ENCODE measurements around the gene RNF223.
"Not testable (repeated sequence)": the region's sequence is repeated elsewhere in the genome, so short reads cannot be mapped to it uniquely, and the experiment has no call there.

RNF223 gene

GRCh38 chr1:1106510-1107221 lies 32.6 kb upstream of the RNF223 start:
- no peak for DNase-seq

DNA sequence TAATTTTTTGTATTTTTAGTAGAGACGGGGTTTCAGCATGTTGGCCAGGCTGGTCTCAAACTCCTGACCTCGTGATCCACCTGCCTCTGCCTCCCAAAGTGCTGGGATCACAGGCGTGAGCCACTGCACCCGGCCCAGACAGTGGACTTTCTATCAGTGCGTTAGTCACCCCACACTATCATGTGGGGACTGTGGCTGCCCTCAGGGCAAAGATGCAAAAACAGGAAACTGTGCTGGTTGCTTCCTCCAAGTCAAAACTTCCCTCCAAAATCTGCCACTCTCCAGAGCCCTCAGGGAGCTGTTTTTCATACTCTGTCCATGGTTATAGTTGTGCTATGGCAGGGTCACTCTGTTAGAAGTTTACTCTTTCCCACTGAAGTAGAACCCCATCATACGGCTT lies 30.0 kb upstream of the RNF223 start:
- not testable (repeated sequence) for DNase-seq

DNA sequence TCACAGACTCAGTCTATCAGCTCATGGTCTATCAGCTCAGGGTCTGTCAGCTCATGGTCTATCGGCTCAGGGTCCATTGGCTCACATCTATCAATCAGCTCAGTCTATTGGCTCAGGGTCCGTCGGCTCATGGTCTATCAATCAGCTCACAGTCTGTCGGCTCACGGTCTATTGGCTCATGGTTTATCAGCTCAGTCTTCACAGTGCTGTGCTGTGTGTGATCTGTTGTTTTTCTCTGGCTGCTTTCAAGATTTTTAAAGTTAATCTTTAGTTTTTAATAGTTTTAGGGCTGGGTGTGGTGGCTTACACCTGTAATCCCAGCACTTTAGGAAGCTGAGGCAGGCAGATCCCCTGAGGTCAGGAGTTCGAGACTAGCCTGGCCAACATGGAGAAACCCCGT lies 27.4 kb upstream of the RNF223 start:
- no peak for DNase-seq

DNA sequence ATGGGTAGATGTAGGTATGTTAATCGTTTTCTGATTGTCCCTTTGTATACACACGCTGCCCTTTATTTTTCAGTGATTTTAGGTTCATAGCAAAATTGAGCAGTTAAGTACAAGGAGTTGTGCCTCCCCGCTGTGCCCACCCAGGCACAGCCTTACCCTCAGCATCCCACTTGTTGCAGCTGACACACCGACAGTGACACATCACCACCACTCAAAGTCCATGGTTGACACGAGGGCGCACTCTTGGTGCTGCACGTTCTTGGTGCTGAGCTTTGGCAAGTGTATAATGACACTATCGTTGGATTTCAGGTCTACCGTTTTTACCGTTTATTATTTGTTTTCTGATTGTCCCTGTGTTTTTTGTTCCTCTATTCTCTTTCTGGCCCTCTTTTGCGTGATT lies 26.2 kb upstream of the RNF223 start:
- no peak for DNase-seq

- DNase-seq = no peak
These were observed 25.5 kb upstream of the RNF223 start for GRCh38 chr1:1099506-1100183.

- DNase-seq = no peak
These were observed 24.7 kb upstream of the RNF223 start for GRCh38 chr1:1098681-1099421.

DNA sequence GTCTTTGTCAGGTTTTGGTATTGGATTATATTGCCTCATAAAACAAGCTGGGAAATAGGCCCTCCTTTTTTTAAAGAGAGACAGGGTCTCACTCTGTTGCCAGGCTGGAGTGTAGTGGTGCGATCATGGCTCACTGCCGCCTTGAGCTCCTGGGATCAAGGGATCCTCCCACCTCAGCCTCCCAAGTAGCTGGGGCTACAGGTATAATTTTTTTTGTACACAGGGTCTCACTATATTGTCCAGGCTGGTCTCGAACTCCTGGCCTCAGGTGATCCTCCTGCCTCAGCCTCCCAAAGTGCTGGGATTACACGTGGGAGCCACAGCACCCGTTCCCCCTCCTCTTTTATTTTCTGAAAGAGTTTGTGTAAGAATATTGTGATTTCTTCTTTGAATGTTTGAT lies 22.0 kb upstream of the RNF223 start:
- DNase-seq = not testable (repeated sequence)

GRCh38 chr1:1094981-1095380 lies 20.9 kb upstream of the RNF223 start:
- DNase-seq = no peak

- no peak for DNase-seq
These were observed 19.5 kb upstream of the RNF223 start for GRCh38 chr1:1093610-1093943.

DNA sequence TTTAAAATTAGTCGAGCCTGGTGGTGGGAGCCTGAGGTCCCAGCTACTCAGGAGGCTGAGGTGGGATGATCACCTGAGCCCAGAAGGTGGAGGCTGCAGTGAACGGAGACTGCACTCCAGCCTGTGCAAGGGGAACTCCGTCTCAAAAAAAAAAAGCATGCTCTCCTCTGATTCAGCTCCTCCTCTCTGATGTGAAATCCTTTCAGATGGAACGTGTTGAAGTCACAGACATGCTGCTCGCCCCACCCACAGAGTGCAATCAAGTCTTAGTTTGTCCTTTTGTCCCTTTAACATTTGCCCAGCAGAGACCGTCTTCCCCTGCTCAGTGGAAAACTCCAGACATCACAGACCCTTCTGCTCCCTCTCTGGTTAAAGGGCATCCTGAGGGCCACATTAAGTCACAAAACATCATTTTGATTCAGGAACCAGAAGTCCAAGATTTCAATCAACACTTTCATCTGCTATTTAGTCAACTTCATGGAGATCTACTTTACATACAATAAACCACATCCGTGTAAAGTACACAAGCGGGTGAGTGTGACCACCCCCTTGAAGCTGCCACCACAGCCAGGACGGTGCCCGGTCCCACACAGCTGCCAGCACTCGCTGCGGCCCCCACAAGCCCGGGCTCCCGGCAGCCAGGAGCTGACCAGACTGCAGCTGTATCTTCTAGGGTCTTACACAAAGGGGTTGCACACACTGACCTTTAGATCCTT lies 18.9 kb upstream of the RNF223 start:
- DNase-seq = no peak

DNA sequence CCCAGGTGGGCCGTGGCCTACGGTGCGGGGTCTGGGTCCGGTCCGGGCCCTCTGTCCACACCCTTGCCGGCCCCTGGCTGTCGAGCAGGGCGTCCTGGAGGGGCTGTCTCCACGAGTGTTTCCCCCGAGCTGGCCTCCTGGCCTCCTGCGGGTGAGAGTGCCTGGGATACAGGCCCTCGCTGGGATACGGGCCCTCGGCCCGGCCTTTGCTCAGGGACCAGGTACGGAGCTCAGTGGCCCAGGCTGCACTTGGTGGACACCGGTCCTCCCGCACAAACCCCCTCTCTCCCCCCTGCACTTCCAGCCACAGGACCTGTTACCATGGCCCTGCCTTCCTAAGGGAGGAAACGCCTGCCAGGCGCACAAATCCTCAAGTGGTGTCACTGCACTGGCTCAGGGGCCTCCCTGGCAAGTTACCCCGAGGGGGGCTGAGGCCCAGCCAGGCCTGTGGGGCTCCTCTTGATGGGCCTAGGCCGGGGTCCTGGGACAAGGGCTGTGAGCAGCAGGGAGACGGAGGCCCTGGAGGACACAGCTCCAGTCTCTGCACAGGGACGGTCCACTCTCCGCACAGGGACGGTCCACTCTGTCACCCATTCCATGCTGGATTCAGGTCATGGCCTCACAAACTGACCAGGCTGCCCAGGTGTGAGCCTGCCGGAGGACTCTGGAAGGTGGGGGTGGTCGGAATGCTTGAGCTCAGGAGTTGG lies 18.2 kb upstream of the RNF223 start:
- DNase-seq = no peak

GRCh38 chr1:1091344-1092148 lies 17.4 kb upstream of the RNF223 start:
- no peak for DNase-seq

GRCh38 chr1:1090424-1091343 lies 16.6 kb upstream of the RNF223 start:
- no peak for DNase-seq

DNA sequence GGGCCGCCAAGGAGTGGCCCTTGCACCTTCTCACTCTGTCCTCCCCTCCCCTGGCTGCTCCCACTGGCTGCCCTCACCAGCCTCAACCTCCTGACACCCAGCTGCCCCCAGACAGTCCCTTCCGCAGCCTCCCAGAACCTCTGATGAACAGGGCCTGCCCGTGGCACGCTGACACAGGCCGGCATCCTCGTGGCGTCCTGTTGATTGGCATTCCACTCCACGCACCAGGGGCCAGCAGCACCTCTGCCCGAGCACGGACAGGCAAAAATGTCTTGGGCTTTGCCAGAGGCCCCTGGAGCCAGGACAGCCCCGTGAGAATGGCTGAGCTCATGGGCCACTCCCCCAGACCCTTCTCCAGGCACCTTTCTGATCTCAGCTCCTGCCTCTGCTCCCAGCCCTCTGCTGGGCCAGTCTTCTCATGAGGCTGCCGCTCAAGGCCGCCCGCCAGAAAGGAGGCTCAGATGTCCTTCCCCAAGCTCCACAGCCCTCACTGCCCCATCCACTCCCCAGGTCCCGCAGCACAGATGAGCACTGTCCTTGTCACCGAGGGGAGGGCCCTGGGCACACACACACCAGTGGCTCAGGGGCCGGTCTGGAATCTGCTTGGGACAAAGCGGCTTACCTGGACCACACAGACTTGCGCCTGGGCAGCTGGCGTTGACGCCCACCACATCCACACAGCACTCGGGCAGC lies 15.8 kb upstream of the RNF223 start:
- no peak for DNase-seq

- no peak for DNase-seq
These were observed 14.9 kb upstream of the RNF223 start for GRCh38 chr1:1088801-1089680.

- DNase-seq = no peak
These were observed 14.1 kb upstream of the RNF223 start for GRCh38 chr1:1088029-1088800.

DNA sequence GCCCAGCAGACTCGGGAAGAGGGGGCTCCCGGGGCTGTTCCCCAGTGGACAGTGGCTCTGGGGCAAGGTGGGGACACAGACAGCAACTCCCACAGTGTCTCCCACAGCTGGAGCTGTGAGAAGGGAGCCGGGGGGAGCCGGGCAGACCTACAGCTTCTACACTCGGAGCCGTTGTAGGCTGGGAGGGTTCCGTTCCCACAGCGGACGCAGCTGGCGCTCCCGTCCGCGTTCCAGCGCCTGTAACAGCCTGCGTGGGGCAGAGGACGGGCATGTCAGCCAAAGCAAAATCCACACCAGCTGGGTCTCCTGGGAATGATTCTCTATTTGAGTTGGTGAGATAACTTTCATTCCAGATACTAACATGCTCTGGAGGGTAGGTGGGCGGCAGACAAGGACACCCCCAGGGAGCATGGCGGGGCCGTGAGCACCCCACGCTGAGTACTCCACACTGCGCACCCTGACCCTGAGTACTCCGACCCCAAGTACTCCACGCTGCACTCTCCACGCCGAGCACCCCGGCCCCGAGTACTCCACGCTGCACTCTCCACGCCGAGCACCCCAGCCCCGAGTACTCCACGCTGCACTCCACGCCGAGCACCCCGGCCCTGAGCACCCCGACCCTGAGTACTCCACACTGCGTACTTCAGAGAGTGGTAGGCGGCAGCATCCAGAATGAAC lies 13.4 kb upstream of the RNF223 start:
- DNase-seq = no peak

- DNase-seq = no peak
These were observed 12.8 kb upstream of the RNF223 start for GRCh38 chr1:1086911-1087341.
